ENCODE results near the gene BIRC7. TPM values are rescaled to one million over a fixed set of nuclear protein-coding genes. Genes with fewer than 3 reads are reported as not detected.

Gene BIRC7
- total and polyA plus RNA-seq, 2 donors (not counting 3 experiments of a cell fraction or from before 2014, with no cell fraction given): not detected

- DNase-seq (ENCODE audit: low read depth, low spot score) (no peak), FAIRE-seq (no peak)
- no peak overlapping the region for H3K4me3 ChIP-seq (replicated peaks in 1 of 3; ENCODE audit: insufficient read depth in 1 of 3, low read depth in 1 of 3, low read length in 3 of 3)
- H3K36me3 ChIP-seq (ENCODE audit: control insufficient read depth in 2 of 2, extremely low read depth in 1 of 2, insufficient read depth in 2 of 2, low read length in 2 of 2): peaks cover 7 to 52% of the 10 kb centered on the region in 2 experiments
- H3K9ac ChIP-seq (replicated peaks; ENCODE audit: extremely low read depth, insufficient read depth, low read length): no peak overlapping the region
- no peaks in the 10 kb centered on the region for H3K27me3 ChIP-seq (ENCODE audit: control insufficient read depth in 2 of 2, insufficient read depth in 2 of 2, low read length in 2 of 2)
- no peak overlapping the region for H2AFZ ChIP-seq (ENCODE audit: low read depth, low read length)
- no peaks in the 10 kb centered on the region for H4K20me1 ChIP-seq (replicated peaks; ENCODE audit: control insufficient read depth, extremely low read depth, insufficient read depth, low read length)
- H3K27ac ChIP-seq (ENCODE audit: insufficient read depth, low read depth, low read length): no peak overlapping the region
- H3K9me1 ChIP-seq (replicated peaks; ENCODE audit: control insufficient read depth, extremely low read depth, insufficient read depth, low read length): no peaks in the 10 kb centered on the region
- H3K4me2 ChIP-seq (ENCODE audit: insufficient read depth, low read length): no peak overlapping the region
- no TSS peak for BruUV-seq (replicated peaks)
- H3K9me3 ChIP-seq (replicated peaks; ENCODE audit: control insufficient read depth, insufficient read depth, low read length): no peaks in the 10 kb centered on the region
- TF ChIP-seq POLR2A (IDR thresholded peaks at IDR 0.05; ENCODE audit: low read depth, low read length): no peak
- TF ChIP-seq FOS (IDR thresholded peaks at IDR 0.05; ENCODE audit: borderline replicate concordance, insufficient read depth, low read length): no peak
- TF ChIP-seq POLR2AphosphoS5 (IDR thresholded peaks at IDR 0.05; ENCODE audit: insufficient read depth, low read depth, low read length): no peak
- CTCF ChIA-PET: interaction anchor here (1.2 to 3.2 kb wide), 5 partner anchors 8 to 59 kb away, joined by 3 to 22 read pairs (median 5); partner anchors contain the start of gene ARFGAP1
- POLR2A ChIA-PET: no interaction called here
- dilution Hi-C loops (cut with MboI; ENCODE audit: extremely low pct_ligation_motif_present, low sequenced_read_pairs) (no loop called here), intact Hi-C loops (cut with micrococcal nuclease) (no loop called here)
- H3K4me1 ChIP-seq (ENCODE audit: control insufficient read depth, extremely low read depth, insufficient read depth, low read length): no peaks in the 10 kb centered on the region
- H3K79me2 ChIP-seq (ENCODE audit: control insufficient read depth, insufficient read depth, low read length): no peaks in the 10 kb centered on the region
These were observed 47.2 kb downstream of the BIRC7 start for GRCh38 chr20:63282946-63283345.

- CTCF ChIA-PET: interaction anchor here (1.2 to 2.0 kb wide), 3 partner anchors 8 to 60 kb away, joined by 3 to 5 read pairs (median 4); partner anchors contain the start of gene ARFGAP1
- no peaks in the 10 kb centered on the region for H3K9me3 ChIP-seq (replicated peaks; ENCODE audit: control insufficient read depth, insufficient read depth, low read length)
- H3K36me3 ChIP-seq (ENCODE audit: control insufficient read depth in 2 of 2, extremely low read depth in 1 of 2, insufficient read depth in 2 of 2, low read length in 2 of 2): peaks cover 7 to 50% of the 10 kb centered on the region in 2 experiments
- no peaks in the 10 kb centered on the region for H3K27me3 ChIP-seq (ENCODE audit: control insufficient read depth in 2 of 2, insufficient read depth in 2 of 2, low read length in 2 of 2)
- TF ChIP-seq MYC (IDR thresholded peaks at IDR 0.05; ENCODE audit: low read depth, low read length) (no peak), POLR2AphosphoS5 (IDR thresholded peaks at IDR 0.05; ENCODE audit: insufficient read depth, low read depth, low read length) (no peak), JUN (IDR thresholded peaks at IDR 0.05; ENCODE audit: borderline replicate concordance, insufficient read depth, insufficient read length, low read depth) (no peak), GATA2 (IDR thresholded peaks at IDR 0.05; ENCODE audit: insufficient read depth, insufficient read length, low read depth, low read length) (no peak), CTCF (IDR thresholded peaks at IDR 0.05; ENCODE audit: extremely low read depth in 1 of 2, insufficient read depth in 1 of 2, low read depth in 1 of 2, low read length in 2 of 2) (no peak), EZH2 (IDR thresholded peaks at IDR 0.05; ENCODE audit: borderline replicate concordance, low read depth, low read length, severe bottlenecking) (no peak), FOS (IDR thresholded peaks at IDR 0.05; ENCODE audit: borderline replicate concordance, insufficient read depth, low read length) (no peak), MAX (IDR thresholded peaks at IDR 0.05; ENCODE audit: insufficient read depth, insufficient read length) (no peak), POLR2A (IDR thresholded peaks at IDR 0.05; ENCODE audit: low read depth, low read length) (no peak)
- FAIRE-seq (no peak), DNase-seq (ENCODE audit: low read depth, low spot score) (no peak)
- H3K9ac ChIP-seq (replicated peaks; ENCODE audit: extremely low read depth, insufficient read depth, low read length): no peak overlapping the region
- H3K4me3 ChIP-seq (replicated peaks in 1 of 3; ENCODE audit: insufficient read depth in 1 of 3, low read depth in 1 of 3, low read length in 3 of 3): no peak overlapping the region
- POLR2A ChIA-PET: interaction anchor here (0.8 kb wide), 1 partner anchor 11 kb away, joined by 3 read pairs; the partner anchor contains the start of gene ARFGAP1
- dilution Hi-C loops (cut with MboI; ENCODE audit: extremely low pct_ligation_motif_present, low sequenced_read_pairs) (no loop called here), intact Hi-C loops (cut with micrococcal nuclease) (no loop called here)
- H3K79me2 ChIP-seq (ENCODE audit: control insufficient read depth, insufficient read depth, low read length): no peaks in the 10 kb centered on the region
- H2AFZ ChIP-seq (ENCODE audit: low read depth, low read length): no peak overlapping the region
- H3K4me2 ChIP-seq (ENCODE audit: insufficient read depth, low read length): no peak overlapping the region
- BruUV-seq (replicated peaks): no TSS peak
- no peaks in the 10 kb centered on the region for H3K9me1 ChIP-seq (replicated peaks; ENCODE audit: control insufficient read depth, extremely low read depth, insufficient read depth, low read length)
- H3K27ac ChIP-seq (ENCODE audit: insufficient read depth, low read depth, low read length): no peak overlapping the region
- no peaks in the 10 kb centered on the region for H4K20me1 ChIP-seq (replicated peaks; ENCODE audit: control insufficient read depth, extremely low read depth, insufficient read depth, low read length)
- H3K4me1 ChIP-seq (ENCODE audit: control insufficient read depth, extremely low read depth, insufficient read depth, low read length): no peaks in the 10 kb centered on the region
These were observed 47.8 kb downstream of the BIRC7 start for GRCh38 chr20:63283397-63284082.

All from endothelial cell of umbilical vein (primary cell).